ENCODE measurements around the gene PDHX. TPM values are rescaled to one million over a fixed set of nuclear protein-coding genes. Genes with fewer than 3 reads are reported as not detected.

The PDHX gene
- total RNA-seq, 1 donor from 2014 or later: 44.0 TPM

DNA sequence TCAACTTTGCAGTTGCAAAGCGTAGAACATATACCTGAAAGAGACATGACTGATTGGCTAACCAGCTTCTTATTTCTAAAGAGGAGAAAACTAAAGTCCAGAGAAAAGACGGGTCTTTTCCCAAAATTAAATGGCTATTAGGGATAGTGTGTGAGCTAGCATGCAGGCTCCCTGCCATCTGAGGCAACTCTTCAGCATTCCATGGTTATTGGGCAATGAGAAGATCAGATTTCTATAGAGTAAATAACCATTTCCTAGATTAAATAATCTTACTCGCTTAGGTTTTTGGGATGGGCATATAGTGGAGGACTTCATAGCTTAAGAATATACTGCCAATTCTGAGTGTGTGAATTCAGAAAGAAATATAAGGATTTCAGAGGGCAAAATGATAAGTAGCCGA lies 95.0 kb downstream of the PDHX start:
- Histone ChIP-seq H3K4me3 (ENCODE audit: insufficient read depth, low read depth, low read length) (no peak overlapping the region), H3K4me1 (ENCODE audit: insufficient read depth, low read length) (peaks cover 32% of the 10 kb centered on the region), H3K4me2 (ENCODE audit: low read length) (no peak overlapping the region), H3K9me3 (ENCODE audit: insufficient read depth, low read depth, low read length) (no peaks in the 10 kb centered on the region), H3K27ac (ENCODE audit: low read depth, low read length) (no peak overlapping the region), H4K20me1 (ENCODE audit: insufficient read depth, low read length) (no peaks in the 10 kb centered on the region), H3K36me3 (ENCODE audit: insufficient read depth, low read length) (no peaks in the 10 kb centered on the region), H3K27me3 (ENCODE audit: insufficient read depth, low read length) (no peaks in the 10 kb centered on the region), H3K9ac (ENCODE audit: low read length) (no peak overlapping the region), H3K79me2 (ENCODE audit: insufficient read depth, low read length) (no peaks in the 10 kb centered on the region), H2AFZ (ENCODE audit: low read depth, low read length) (no peak overlapping the region)
- Mint-ChIP-seq H3K4me3 (ENCODE audit: unreplicated experiment) (no peak overlapping the region), H3K27me3 (ENCODE audit: low read depth, unreplicated experiment) (no peaks in the 10 kb centered on the region), H3K4me1 (ENCODE audit: low read depth, unreplicated experiment) (peaks cover 3% of the 10 kb centered on the region), H3K27ac (ENCODE audit: unreplicated experiment) (no peak overlapping the region), H3K36me3 (ENCODE audit: low read depth, unreplicated experiment) (no peaks in the 10 kb centered on the region), H3K9me3 (ENCODE audit: unreplicated experiment) (no peaks in the 10 kb centered on the region)
- FAIRE-seq (peak; percentile 13), DNase-seq (ENCODE audit: low read depth) (no peak)
- TF ChIP-seq EZH2 (IDR thresholded peaks at IDR 0.05; ENCODE audit: insufficient read depth, low read length): no peak
- TF ChIP-seq, protein P1, sequence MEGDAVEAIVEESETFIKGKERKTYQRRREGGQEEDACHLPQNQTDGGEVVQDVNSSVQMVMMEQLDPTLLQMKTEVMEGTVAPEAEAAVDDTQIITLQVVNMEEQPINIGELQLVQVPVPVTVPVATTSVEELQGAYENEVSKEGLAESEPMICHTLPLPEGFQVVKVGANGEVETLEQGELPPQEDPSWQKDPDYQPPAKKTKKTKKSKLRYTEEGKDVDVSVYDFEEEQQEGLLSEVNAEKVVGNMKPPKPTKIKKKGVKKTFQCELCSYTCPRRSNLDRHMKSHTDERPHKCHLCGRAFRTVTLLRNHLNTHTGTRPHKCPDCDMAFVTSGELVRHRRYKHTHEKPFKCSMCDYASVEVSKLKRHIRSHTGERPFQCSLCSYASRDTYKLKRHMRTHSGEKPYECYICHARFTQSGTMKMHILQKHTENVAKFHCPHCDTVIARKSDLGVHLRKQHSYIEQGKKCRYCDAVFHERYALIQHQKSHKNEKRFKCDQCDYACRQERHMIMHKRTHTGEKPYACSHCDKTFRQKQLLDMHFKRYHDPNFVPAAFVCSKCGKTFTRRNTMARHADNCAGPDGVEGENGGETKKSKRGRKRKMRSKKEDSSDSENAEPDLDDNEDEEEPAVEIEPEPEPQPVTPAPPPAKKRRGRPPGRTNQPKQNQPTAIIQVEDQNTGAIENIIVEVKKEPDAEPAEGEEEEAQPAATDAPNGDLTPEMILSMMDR (IDR thresholded peaks at IDR 0.05; ENCODE audit: insufficient read depth, low read depth, low read length): no peak

DNA sequence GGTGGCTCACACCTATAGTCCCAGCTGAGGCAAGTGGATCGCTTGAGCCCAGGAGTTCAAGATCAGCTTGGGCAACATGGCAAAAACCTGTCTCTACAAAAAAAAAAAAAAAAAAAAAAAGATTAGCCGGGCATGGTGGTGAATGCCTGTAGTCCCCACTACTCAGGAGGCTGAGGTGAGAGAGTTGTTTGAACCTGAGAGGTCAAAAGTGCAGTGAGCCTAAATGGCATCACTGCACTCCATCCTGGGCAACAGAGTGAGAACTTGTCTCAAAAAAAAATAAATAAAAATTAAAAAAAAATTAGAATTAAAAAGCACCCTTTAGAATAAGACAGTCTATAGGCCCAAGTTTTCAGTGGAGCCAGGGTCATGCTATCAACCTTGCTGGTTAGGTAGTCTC lies 95.5 kb downstream of the PDHX start:
- FAIRE-seq: no peak
- Histone ChIP-seq H3K36me3 (ENCODE audit: insufficient read depth, low read length) (no peaks in the 10 kb centered on the region), H4K20me1 (ENCODE audit: insufficient read depth, low read length) (no peaks in the 10 kb centered on the region), H3K4me2 (ENCODE audit: low read length) (no peak overlapping the region), H3K27me3 (ENCODE audit: insufficient read depth, low read length) (no peaks in the 10 kb centered on the region), H3K9ac (ENCODE audit: low read length) (no peak overlapping the region), H3K79me2 (ENCODE audit: insufficient read depth, low read length) (no peaks in the 10 kb centered on the region), H3K4me1 (ENCODE audit: insufficient read depth, low read length) (peaks cover 27% of the 10 kb centered on the region), H2AFZ (ENCODE audit: low read depth, low read length) (no peak overlapping the region), H3K27ac (ENCODE audit: low read depth, low read length) (no peak overlapping the region), H3K4me3 (ENCODE audit: insufficient read depth, low read depth, low read length) (no peak overlapping the region), H3K9me3 (ENCODE audit: insufficient read depth, low read depth, low read length) (no peaks in the 10 kb centered on the region)
- Mint-ChIP-seq H3K36me3 (ENCODE audit: low read depth, unreplicated experiment) (no peaks in the 10 kb centered on the region), H3K4me1 (ENCODE audit: low read depth, unreplicated experiment) (peaks cover 3% of the 10 kb centered on the region), H3K27me3 (ENCODE audit: low read depth, unreplicated experiment) (no peaks in the 10 kb centered on the region), H3K9me3 (ENCODE audit: unreplicated experiment) (no peaks in the 10 kb centered on the region), H3K4me3 (ENCODE audit: unreplicated experiment) (no peak overlapping the region), H3K27ac (ENCODE audit: unreplicated experiment) (no peak overlapping the region)
- TF ChIP-seq, protein P1 (IDR thresholded peaks at IDR 0.05; ENCODE audit: insufficient read depth, low read depth, low read length): no peak
- no peak for TF ChIP-seq EZH2 (IDR thresholded peaks at IDR 0.05; ENCODE audit: insufficient read depth, low read length)
- no peak for DNase-seq (ENCODE audit: low read depth)

DNA sequence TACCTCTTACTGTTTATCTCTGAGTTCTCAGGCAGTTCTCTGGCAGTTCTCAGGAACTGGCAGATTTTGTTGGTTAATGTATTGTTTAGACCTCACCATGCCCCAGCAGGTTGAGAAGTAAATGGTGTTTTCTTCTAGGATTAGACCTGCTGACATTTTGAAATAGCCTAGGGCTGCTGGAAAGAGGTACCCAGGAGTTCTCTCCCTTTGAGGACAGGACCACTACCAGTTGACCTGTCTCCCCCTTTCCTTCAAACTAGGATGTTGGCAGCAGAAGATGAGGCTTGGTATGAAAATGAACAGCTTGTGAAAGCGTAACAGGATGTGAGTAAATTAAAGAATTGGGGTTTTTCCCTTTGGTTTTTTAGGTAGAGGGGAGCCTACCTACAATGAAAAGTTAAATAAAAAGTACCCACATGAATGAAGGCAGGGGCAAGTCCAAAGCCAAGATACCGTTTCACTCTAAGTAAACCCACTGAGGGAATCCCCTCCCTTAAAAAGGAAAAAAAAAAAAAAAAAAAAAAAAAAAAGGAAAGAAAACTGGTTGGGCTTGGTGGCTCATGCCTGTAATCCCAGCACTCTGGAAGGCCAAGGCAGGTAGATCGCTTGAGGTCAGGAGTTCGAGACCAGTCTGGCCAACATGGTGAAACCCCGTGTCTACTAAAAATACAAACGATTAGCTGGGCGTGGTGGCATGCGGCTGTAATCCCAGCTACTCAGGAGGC lies 96.2 kb downstream of the PDHX start:
- Mint-ChIP-seq H3K4me1 (ENCODE audit: low read depth, unreplicated experiment) (peaks cover 3% of the 10 kb centered on the region), H3K36me3 (ENCODE audit: low read depth, unreplicated experiment) (no peaks in the 10 kb centered on the region), H3K27ac (ENCODE audit: unreplicated experiment) (no peak overlapping the region), H3K4me3 (ENCODE audit: unreplicated experiment) (no peak overlapping the region), H3K9me3 (ENCODE audit: unreplicated experiment) (no peaks in the 10 kb centered on the region), H3K27me3 (ENCODE audit: low read depth, unreplicated experiment) (no peaks in the 10 kb centered on the region)
- Histone ChIP-seq H3K36me3 (ENCODE audit: insufficient read depth, low read length) (no peaks in the 10 kb centered on the region), H3K4me1 (ENCODE audit: insufficient read depth, low read length) (peaks cover 27% of the 10 kb centered on the region), H3K79me2 (ENCODE audit: insufficient read depth, low read length) (no peaks in the 10 kb centered on the region), H2AFZ (ENCODE audit: low read depth, low read length) (no peak overlapping the region), H3K27ac (ENCODE audit: low read depth, low read length) (no peak overlapping the region), H3K9me3 (ENCODE audit: insufficient read depth, low read depth, low read length) (no peaks in the 10 kb centered on the region), H3K4me3 (ENCODE audit: insufficient read depth, low read depth, low read length) (no peak overlapping the region), H4K20me1 (ENCODE audit: insufficient read depth, low read length) (no peaks in the 10 kb centered on the region), H3K4me2 (ENCODE audit: low read length) (no peak overlapping the region), H3K27me3 (ENCODE audit: insufficient read depth, low read length) (no peaks in the 10 kb centered on the region), H3K9ac (ENCODE audit: low read length) (no peak overlapping the region)
- TF ChIP-seq, protein P1 (IDR thresholded peaks at IDR 0.05; ENCODE audit: insufficient read depth, low read depth, low read length): no peak
- no peak for TF ChIP-seq EZH2 (IDR thresholded peaks at IDR 0.05; ENCODE audit: insufficient read depth, low read length)
- DNase-seq (ENCODE audit: low read depth): no peak
- no peak for FAIRE-seq
